ENCODE results near the gene OSBPL3.

OSBPL3 gene

GRCh38 chr7:24952464-24952863 lies 27.5 kb downstream of the OSBPL3 start:
- no peak overlapping the region for H3K9ac ChIP-seq (ENCODE audit: low read depth, low read length)
- no peaks in the 10 kb centered on the region for H3K27me3 ChIP-seq (ENCODE audit: insufficient read depth, low read length)
- 98% methylated on average over 2 of the region's 2 CpGs for WGBS

DNA sequence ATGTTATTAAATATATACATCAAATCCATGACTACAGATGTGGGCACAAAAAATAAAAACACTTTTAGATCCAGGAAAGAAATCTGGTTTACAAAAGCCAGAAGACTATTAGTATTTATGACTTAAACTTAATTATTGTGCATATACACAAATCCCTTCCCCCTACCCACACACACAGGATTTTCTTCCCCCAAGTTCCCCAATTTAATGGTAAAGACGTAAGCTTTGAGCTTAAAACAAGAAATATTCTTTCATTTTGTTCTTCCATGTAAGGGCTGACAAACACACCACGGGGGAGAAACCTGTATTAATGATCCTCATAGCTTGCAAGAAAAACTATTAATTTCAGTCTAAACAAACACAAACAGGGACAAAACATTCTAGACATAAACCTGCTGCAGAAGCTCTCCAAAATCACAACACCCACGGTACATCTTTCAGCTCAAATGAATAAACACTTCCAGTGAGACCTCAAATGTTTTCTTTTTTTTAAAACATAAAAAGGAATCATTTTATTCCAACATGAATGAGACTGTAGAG lies 28.5 kb downstream of the OSBPL3 start:
- Histone ChIP-seq H3K36me3 (ENCODE audit: insufficient read depth, low read length) (no peaks in the 10 kb centered on the region), H3K27me3 (ENCODE audit: insufficient read depth, low read length) (no peaks in the 10 kb centered on the region), H3K9ac (ENCODE audit: low read depth, low read length) (no peak overlapping the region), H3K27ac (ENCODE audit: low read depth, low read length) (no peak overlapping the region), H3K4me3 (ENCODE audit: low read length) (no peak overlapping the region), H3K4me1 (ENCODE audit: insufficient read depth, low read length) (0 out of 2 replicates have a peak, but pooled peaks cover 3% of the 10 kb centered on the region), H3K9me3 (ENCODE audit: insufficient read depth, low read depth, low read length) (no peaks in the 10 kb centered on the region)
- WGBS, result 90% methylated on average over 3 of the region's 3 CpGs

More at GRCh38 chr7:24952464-24952863, 27.5 kb downstream of the OSBPL3 start:
- Histone ChIP-seq H3K27ac (ENCODE audit: low read depth, low read length) (no peak overlapping the region), H3K36me3 (ENCODE audit: insufficient read depth, low read length) (no peaks in the 10 kb centered on the region), H3K9me3 (ENCODE audit: insufficient read depth, low read depth, low read length) (no peaks in the 10 kb centered on the region), H3K4me1 (ENCODE audit: insufficient read depth, low read length) (no peaks in the 10 kb centered on the region), H3K4me3 (ENCODE audit: low read length) (no peak overlapping the region)

GRCh38 chr7:24949884-24950283 lies 30.1 kb downstream of the OSBPL3 start:
- Histone ChIP-seq H3K27ac (ENCODE audit: low read depth, low read length) (no peak overlapping the region), H3K9me3 (ENCODE audit: insufficient read depth, low read depth, low read length) (no peaks in the 10 kb centered on the region), H3K4me3 (ENCODE audit: low read length) (no peak overlapping the region), H3K9ac (ENCODE audit: low read depth, low read length) (no peak overlapping the region), H3K4me1 (ENCODE audit: insufficient read depth, low read length) (0 out of 2 replicates have a peak, but pooled peaks cover 3% of the 10 kb centered on the region), H3K27me3 (ENCODE audit: insufficient read depth, low read length) (no peaks in the 10 kb centered on the region), H3K36me3 (ENCODE audit: insufficient read depth, low read length) (no peaks in the 10 kb centered on the region)
- 94% methylated on average over 1 of the region's 1 CpG for WGBS

GRCh38 chr7:24948739-24949138 lies 31.2 kb downstream of the OSBPL3 start:
- no peaks in the 10 kb centered on the region for H3K9me3 ChIP-seq (ENCODE audit: insufficient read depth, low read depth, low read length)
- no peak overlapping the region for H3K27ac ChIP-seq (ENCODE audit: low read depth, low read length)
- 84% methylated on average over 3 of the region's 4 CpGs for WGBS
- no peaks in the 10 kb centered on the region for H3K36me3 ChIP-seq (ENCODE audit: insufficient read depth, low read length)
- H3K27me3 ChIP-seq (ENCODE audit: insufficient read depth, low read length), result no peaks in the 10 kb centered on the region
- H3K4me1 ChIP-seq (ENCODE audit: insufficient read depth, low read length), result 0 out of 2 replicates have a peak, but pooled peaks cover 3% of the 10 kb centered on the region
- H3K9ac ChIP-seq (ENCODE audit: low read depth, low read length), result no peak overlapping the region
- no peak overlapping the region for H3K4me3 ChIP-seq (ENCODE audit: low read length)

DNA sequence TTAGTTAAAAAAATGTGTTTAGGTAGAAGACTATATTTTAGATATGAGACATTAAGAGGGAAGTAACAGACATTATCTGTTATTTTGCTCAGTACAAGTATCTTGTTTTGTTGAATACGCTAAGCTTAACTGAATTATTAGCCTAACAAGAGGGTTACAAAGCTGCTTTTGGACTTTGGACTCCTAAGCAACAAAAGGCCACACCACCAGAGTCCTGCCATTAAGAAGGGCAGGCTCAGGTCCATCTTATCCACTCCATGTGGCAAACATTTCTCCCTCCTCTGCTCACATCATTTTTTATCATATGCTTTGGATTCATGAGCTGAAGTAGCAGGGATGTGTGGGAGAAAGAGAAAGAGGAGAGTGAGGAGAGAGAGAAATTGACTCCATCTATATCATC lies 33.5 kb downstream of the OSBPL3 start:
- 96% methylated on average over 1 of the region's 1 CpG for WGBS
- H3K9ac ChIP-seq (ENCODE audit: low read depth, low read length), result no peak overlapping the region
- H3K27ac ChIP-seq (ENCODE audit: low read depth, low read length), result no peak overlapping the region
- H3K27me3 ChIP-seq (ENCODE audit: insufficient read depth, low read length), result no peaks in the 10 kb centered on the region
- H3K4me3 ChIP-seq (ENCODE audit: low read length), result no peak overlapping the region
- H3K36me3 ChIP-seq (ENCODE audit: insufficient read depth, low read length), result no peaks in the 10 kb centered on the region
- H3K4me1 ChIP-seq (ENCODE audit: insufficient read depth, low read length), result 0 out of 2 replicates have a peak, but pooled peaks cover 7% of the 10 kb centered on the region
- no peaks in the 10 kb centered on the region for H3K9me3 ChIP-seq (ENCODE audit: insufficient read depth, low read depth, low read length)

DNA sequence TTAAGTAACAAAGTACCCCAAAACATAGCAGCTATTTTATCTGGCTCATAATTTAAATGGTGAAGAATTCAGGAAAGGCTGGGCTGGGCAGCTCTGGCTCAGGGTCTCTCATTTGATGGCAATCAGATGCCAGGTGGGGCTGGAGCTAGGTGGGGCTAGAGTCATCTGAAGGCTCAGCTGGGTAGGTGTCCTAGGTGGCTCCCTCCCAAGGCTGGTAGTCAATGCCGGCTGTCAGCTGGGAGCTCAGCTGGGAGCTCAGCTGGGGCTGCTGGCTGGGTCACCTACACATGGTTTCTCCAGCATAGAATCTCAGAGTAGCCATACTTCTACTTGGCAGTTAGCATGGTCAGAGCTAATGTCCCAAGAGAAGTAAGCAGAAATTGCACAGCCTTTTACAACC lies 34.1 kb downstream of the OSBPL3 start:
- Histone ChIP-seq H3K27ac (ENCODE audit: low read depth, low read length) (no peak overlapping the region), H3K27me3 (ENCODE audit: insufficient read depth, low read length) (no peaks in the 10 kb centered on the region), H3K36me3 (ENCODE audit: insufficient read depth, low read length) (no peaks in the 10 kb centered on the region), H3K4me1 (ENCODE audit: insufficient read depth, low read length) (0 out of 2 replicates have a peak, but pooled peaks cover 7% of the 10 kb centered on the region), H3K4me3 (ENCODE audit: low read length) (no peak overlapping the region), H3K9ac (ENCODE audit: low read depth, low read length) (no peak overlapping the region), H3K9me3 (ENCODE audit: insufficient read depth, low read depth, low read length) (no peaks in the 10 kb centered on the region)
- 45% methylated on average over 1 of the region's 1 CpG for WGBS

DNA sequence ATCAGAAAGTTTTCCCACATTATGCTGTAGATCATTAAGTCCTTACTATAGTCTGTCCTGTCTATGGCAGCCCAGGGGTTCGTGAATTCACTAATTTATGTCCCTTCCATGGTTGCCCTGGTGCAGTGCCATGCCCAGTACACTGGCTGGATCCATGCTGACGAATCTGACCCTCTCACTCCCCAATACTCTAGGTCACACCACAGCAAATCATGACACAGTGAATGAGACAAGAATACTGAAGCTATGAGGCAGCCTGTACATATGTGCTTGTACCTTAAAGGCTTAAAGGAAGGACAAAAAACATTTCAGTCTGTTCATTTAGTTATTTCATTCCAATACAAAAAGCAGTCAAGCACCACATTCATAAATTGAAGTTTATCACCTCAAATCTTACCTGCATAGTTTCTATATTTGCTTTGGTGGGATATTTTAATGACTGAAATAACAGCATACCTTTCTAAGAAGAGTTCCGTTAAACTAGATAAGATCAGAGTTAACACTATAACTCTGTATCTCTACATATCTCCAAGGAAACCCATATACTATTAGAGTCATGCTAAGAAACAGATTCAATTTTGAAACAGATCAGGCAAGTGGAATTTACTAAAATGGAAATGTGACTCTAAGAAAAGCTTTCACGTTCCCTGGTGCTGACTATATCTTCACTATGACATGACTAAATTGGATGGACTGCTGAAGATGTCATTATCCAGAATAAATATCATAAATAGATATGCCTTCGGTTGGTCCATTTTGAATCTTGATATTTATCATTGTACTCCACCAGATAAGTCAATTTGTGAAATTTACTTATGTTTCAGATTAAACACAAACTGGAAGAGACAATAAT lies 36.7 kb downstream of the OSBPL3 start:
- Histone ChIP-seq H3K36me3 (ENCODE audit: insufficient read depth, low read length) (no peaks in the 10 kb centered on the region), H3K27ac (ENCODE audit: low read depth, low read length) (no peak overlapping the region), H3K9me3 (ENCODE audit: insufficient read depth, low read depth, low read length) (no peaks in the 10 kb centered on the region), H3K9ac (ENCODE audit: low read depth, low read length) (no peak overlapping the region), H3K27me3 (ENCODE audit: insufficient read depth, low read length) (no peaks in the 10 kb centered on the region), H3K4me3 (ENCODE audit: low read length) (no peak overlapping the region), H3K4me1 (ENCODE audit: insufficient read depth, low read length) (0 out of 2 replicates have a peak, but pooled peaks cover 7% of the 10 kb centered on the region)
- WGBS, result 87% methylated on average over 3 of the region's 5 CpGs

GRCh38 chr7:24942226-24942625 lies 37.8 kb downstream of the OSBPL3 start:
- 82% methylated on average over 4 of the region's 5 CpGs for whole genome bisulfite sequencing
- no peak overlapping the region for H3K27ac ChIP-seq (ENCODE audit: low read depth, low read length)

DNA sequence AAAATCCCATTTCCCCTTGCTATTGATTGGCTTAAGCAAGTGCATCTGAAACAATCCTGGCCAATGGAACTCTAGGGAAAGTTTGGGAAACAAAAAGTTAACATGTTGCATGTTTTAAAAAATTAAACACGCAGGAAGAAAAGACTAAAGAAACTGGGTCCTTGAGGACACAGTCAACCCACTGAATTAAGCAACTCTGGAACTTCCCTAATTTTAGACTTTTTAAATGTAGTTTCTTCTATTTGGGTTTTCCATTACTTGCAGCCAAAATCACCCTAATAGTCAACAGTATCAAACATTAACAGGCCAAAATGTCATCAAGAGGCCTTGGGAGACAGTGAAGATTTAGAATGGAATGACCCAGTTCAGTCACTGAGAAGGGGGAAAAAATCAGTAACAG lies 40.6 kb downstream of the OSBPL3 start:
- WGBS, result 100% methylated on average over 1 of the region's 1 CpG

More at GRCh38 chr7:24942226-24942625, 37.8 kb downstream of the OSBPL3 start:
- Histone ChIP-seq H3K9ac (ENCODE audit: low read depth, low read length) (no peak overlapping the region), H3K4me3 (ENCODE audit: low read length) (no peak overlapping the region), H3K9me3 (ENCODE audit: insufficient read depth, low read depth, low read length) (no peaks in the 10 kb centered on the region), H3K36me3 (ENCODE audit: insufficient read depth, low read length) (no peaks in the 10 kb centered on the region), H3K27me3 (ENCODE audit: insufficient read depth, low read length) (no peaks in the 10 kb centered on the region), H3K4me1 (ENCODE audit: insufficient read depth, low read length) (0 out of 2 replicates have a peak, but pooled peaks cover 7% of the 10 kb centered on the region)

DNA sequence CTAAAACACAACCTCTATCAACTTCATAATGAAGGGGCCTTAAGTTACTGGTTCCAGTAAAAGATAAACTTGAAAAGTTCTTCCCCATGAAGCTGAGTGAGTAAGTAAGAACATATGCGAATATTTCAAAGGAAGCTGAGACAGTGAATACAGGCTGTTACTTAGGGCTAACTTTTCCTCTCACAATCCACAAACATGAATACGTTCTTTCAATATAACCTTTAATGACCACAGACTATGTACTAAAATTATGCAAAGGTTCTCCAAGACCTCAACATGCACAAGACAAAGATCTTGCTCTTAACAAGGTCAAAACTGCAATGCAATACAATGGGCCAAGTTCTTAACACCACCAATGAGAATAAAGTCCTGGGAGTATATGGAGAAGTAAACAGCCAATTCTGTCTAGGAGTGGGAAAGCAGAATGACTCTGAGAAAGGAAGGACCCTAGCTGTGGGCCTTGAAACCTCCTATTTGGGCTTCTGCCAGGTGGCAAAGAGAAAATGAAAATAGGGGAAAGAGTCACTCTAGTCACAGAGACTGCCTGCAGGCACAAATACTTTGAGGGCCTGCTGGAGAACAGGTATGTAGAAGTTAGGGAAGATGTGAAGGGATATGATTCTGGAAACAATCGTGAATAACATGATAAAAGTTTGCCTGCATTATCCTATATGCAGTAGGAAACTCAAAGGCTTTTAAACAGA lies 43.7 kb downstream of the OSBPL3 start:
- peaks cover 28% of the 10 kb centered on the region for H3K4me1 ChIP-seq (ENCODE audit: insufficient read depth, low read length)
- 75% methylated on average over 3 of the region's 3 CpGs for whole genome bisulfite sequencing
- H3K36me3 ChIP-seq (ENCODE audit: insufficient read depth, low read length), result no peaks in the 10 kb centered on the region
- no peaks in the 10 kb centered on the region for H3K27me3 ChIP-seq (ENCODE audit: insufficient read depth, low read length)
- H3K27ac ChIP-seq (ENCODE audit: low read depth, low read length), result no peak overlapping the region
- no peaks in the 10 kb centered on the region for H3K9me3 ChIP-seq (ENCODE audit: insufficient read depth, low read depth, low read length)
- H3K9ac ChIP-seq (ENCODE audit: low read depth, low read length), result no peak overlapping the region
- no peak overlapping the region for H3K4me3 ChIP-seq (ENCODE audit: low read length)

More for the DNA sequence above, 40.6 kb downstream of the OSBPL3 start:
- Histone ChIP-seq H3K27ac (ENCODE audit: low read depth, low read length) (no peak overlapping the region), H3K4me1 (ENCODE audit: insufficient read depth, low read length) (peaks cover 13% of the 10 kb centered on the region), H3K9me3 (ENCODE audit: insufficient read depth, low read depth, low read length) (no peaks in the 10 kb centered on the region), H3K4me3 (ENCODE audit: low read length) (no peak overlapping the region), H3K9ac (ENCODE audit: low read depth, low read length) (no peak overlapping the region), H3K36me3 (ENCODE audit: insufficient read depth, low read length) (no peaks in the 10 kb centered on the region), H3K27me3 (ENCODE audit: insufficient read depth, low read length) (no peaks in the 10 kb centered on the region)

- Histone ChIP-seq H3K9me3 (ENCODE audit: insufficient read depth, low read depth, low read length) (no peaks in the 10 kb centered on the region), H3K27me3 (ENCODE audit: insufficient read depth, low read length) (no peaks in the 10 kb centered on the region), H3K27ac (ENCODE audit: low read depth, low read length) (no peak overlapping the region), H3K36me3 (ENCODE audit: insufficient read depth, low read length) (no peaks in the 10 kb centered on the region), H3K9ac (ENCODE audit: low read depth, low read length) (no peak overlapping the region), H3K4me1 (ENCODE audit: insufficient read depth, low read length) (peaks cover 29% of the 10 kb centered on the region), H3K4me3 (ENCODE audit: low read length) (no peak overlapping the region)
- WGBS, result 94% methylated on average over 2 of the region's 2 CpGs
These were observed 46.7 kb downstream of the OSBPL3 start for GRCh38 chr7:24933298-24933697.

All from HUES64 (cell line).